Measurements from ENCODE around the gene CLK2.
"Not testable (repeated sequence)": the region's sequence is repeated elsewhere in the genome, so short reads cannot be mapped to it uniquely, and the experiment has no call there.

Gene CLK2

DNA sequence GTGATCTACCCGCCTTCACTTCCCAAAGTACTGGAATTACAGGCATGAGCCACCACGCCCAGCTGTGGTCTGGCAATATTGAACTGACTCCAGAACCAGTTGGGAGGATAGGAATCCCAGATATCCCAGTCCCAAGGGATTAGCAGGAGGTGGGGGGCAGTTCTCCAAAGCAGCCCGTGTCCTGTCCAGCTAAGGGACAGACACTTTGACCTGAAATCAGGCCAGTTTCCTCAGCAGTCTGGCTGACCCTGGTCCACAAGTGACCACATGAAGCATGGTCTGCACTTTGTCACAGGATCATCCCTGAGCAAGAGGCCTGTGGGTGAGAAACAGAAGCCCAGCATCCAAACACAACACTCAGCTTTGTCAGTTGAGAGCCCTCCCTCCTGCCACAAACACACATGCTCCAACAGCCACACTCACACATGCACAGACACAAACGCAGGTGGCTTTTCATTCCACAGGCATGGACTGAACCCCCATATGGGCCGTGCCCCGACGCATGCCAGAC, 32.6 kb upstream of the CLK2 start:
- peak overlapping the region; percentile 63 for H3K27ac Mint-ChIP-seq
- no peak overlapping the region for H3K4me3 Mint-ChIP-seq
- H3K4me1 Mint-ChIP-seq (ENCODE audit: low read depth), result peaks cover 22% of the 10 kb centered on the region
- peaks cover 11% of the 10 kb centered on the region for H3K36me3 Mint-ChIP-seq (ENCODE audit: low read depth)
- no peaks in the 10 kb centered on the region for H3K9me3 Mint-ChIP-seq
- H3K27me3 Mint-ChIP-seq (ENCODE audit: low read depth), result no peaks in the 10 kb centered on the region

DNA sequence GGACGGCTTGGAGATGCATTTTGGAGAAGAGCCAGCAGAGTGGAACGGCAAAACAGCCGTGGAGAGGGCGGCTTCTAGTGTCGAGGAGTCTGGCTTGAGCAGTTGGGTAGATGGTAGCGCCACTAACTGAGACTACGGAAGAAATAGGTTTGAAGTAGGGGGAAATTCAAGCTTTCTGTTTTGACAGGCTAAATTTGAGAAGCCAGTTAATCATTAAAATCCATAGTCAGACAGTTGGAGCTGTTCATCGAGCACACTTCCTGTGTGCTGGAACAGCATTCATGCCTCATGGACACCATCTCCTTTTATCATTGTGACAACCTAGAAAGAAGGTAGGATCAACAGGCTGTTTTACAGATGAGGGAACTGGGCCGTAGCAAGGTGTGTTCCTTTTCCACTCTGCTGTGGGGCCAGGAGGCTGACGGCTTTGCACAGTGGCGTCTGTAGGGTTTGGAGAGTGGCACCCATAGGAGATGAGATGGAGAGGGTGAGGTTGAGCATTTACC, 31.3 kb upstream of the CLK2 start:
- no peaks in the 10 kb centered on the region for H3K27me3 Mint-ChIP-seq (ENCODE audit: low read depth)
- no peak overlapping the region for H3K27ac Mint-ChIP-seq
- peaks cover 11% of the 10 kb centered on the region for H3K4me1 Mint-ChIP-seq (ENCODE audit: low read depth)
- H3K36me3 Mint-ChIP-seq (ENCODE audit: low read depth), result peaks cover 6% of the 10 kb centered on the region
- H3K9me3 Mint-ChIP-seq, result no peaks in the 10 kb centered on the region
- H3K4me3 Mint-ChIP-seq, result no peak overlapping the region

DNA sequence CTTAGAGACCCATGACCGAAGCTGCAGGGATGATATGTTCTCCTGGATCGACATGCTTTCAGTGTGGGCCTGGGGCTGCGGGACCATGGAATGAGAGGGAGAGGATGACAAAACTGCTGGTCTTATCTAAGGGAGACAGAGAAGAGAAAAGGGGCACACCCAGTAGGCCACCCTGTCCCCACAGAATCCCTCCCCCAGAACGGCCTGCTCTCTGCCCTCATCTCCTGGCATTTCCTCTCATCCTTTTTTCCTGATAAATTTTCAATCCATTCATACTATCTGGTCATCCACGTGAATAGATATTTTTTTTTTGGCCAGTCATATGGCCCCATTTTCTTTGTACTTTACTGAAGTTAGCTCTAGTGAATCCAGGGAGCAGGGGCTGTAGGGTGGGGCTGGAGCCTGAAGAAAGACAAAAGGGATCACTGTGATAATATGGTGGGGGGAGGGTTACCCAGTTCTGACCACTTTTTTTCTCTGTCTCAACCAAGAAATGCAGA, 28.1 kb upstream of the CLK2 start, which contains the start of gene PKLR:
Gene PKLR (minus strand): TSS at position 97 of the 500 bp plus-strand sequence. CDS start 43 bp downstream, at position 54.
- Mint-ChIP-seq H3K27me3 (ENCODE audit: low read depth) (peaks cover 20% of the 10 kb centered on the region), H3K9me3 (no peaks in the 10 kb centered on the region), H3K27ac (no peak within 1 kb of the TSS), H3K4me1 (ENCODE audit: low read depth) (peaks cover 8% of the 10 kb centered on the region), H3K36me3 (ENCODE audit: low read depth) (peaks cover 6% of the 10 kb centered on the region), H3K4me3 (no peak within 1 kb of the TSS)

DNA sequence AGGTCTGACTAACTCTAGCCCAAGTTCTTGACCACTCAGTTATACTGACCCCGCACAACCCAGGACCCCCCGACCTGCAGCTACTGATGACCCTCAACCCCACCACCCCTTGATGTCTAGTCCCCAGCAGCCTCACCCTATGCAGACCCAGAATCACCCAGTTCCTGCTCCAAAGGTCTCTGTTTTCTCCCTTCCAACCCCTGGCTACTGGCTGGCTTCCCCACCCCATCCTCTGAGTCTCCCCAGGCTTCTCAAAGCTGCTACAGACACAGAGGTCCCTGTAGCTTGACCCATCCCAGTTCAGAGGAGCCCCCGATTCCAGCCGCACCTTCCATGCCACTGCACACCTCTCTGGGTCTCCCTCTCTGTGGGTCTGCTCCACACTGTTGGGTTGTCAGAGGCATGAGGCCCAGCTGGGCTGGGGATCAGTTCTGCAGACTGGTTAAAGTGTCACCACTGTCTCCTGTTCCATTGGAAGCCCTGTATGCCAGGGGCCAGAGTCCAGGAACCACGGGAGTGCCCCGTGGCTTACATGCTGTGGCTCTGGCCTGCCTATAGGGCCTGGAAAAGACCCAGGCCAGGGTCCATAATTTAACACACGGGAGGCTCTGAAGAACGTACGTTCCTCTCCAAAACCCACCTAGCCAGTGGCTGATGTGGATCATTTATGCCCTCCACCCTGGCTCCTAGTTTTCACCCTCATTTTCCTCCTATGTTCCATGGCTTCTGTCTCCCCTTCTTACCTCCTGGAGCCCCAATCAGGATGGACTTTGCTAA, 27.4 kb upstream of the CLK2 start:
- peaks cover 7% of the 10 kb centered on the region for H3K36me3 Mint-ChIP-seq (ENCODE audit: low read depth)
- peaks cover 27% of the 10 kb centered on the region for H3K27me3 Mint-ChIP-seq (ENCODE audit: low read depth)
- no peaks in the 10 kb centered on the region for H3K9me3 Mint-ChIP-seq
- peaks cover 5% of the 10 kb centered on the region for H3K4me1 Mint-ChIP-seq (ENCODE audit: low read depth)
- no peak overlapping the region for H3K27ac Mint-ChIP-seq
- H3K4me3 Mint-ChIP-seq, result no peak overlapping the region

DNA sequence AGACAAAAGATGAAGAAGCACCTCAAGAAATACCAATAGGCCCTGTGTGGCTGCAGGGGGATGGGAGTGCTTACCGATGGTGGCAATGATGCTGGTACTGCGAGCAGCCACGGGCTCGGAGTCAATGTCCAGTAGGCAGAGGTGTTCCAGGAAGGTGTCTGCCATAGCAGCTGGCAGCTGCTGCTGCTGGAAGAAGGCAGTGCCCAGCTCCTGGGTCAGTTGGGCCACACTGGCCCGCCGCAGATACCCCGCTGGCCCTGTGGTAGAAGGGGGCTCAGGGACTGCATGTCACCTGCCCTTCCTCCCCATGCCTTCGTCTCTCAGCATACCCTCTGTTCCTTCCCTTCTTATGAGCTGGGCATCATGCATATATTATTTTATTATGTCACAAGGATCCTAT, 26.7 kb upstream of the CLK2 start:
- no peak overlapping the region for H3K4me3 Mint-ChIP-seq
- no peaks in the 10 kb centered on the region for H3K9me3 Mint-ChIP-seq
- H3K27ac Mint-ChIP-seq, result no peak overlapping the region
- peaks cover 30% of the 10 kb centered on the region for H3K27me3 Mint-ChIP-seq (ENCODE audit: low read depth)
- peaks cover 5% of the 10 kb centered on the region for H3K4me1 Mint-ChIP-seq (ENCODE audit: low read depth)
- peaks cover 8% of the 10 kb centered on the region for H3K36me3 Mint-ChIP-seq (ENCODE audit: low read depth)

DNA sequence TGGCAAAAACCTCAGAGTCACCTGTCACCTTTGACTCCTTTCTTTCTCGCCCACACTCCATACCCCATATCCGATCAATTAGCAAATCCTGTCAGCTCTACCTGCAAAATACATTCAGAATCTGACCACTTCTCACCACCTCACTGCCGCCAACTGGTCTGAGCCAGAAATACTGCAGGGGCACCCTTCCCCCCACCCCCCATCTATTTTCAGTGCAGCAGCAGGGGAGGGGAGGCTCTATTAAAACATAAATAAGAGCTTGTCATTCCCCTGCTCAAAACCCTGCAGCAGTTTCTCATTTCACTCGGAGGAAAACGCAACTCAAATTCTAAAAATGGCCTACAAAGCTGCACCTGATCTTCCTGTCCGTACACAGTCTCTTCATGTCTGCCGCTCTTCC, 24.1 kb upstream of the CLK2 start:
- H3K4me3 Mint-ChIP-seq, result no peak overlapping the region
- peaks cover 8% of the 10 kb centered on the region for H3K36me3 Mint-ChIP-seq (ENCODE audit: low read depth)
- H3K27me3 Mint-ChIP-seq (ENCODE audit: low read depth), result peaks cover 51% of the 10 kb centered on the region
- peaks cover 9% of the 10 kb centered on the region for H3K4me1 Mint-ChIP-seq (ENCODE audit: low read depth)
- no peak overlapping the region for H3K27ac Mint-ChIP-seq
- H3K9me3 Mint-ChIP-seq, result no peaks in the 10 kb centered on the region

DNA sequence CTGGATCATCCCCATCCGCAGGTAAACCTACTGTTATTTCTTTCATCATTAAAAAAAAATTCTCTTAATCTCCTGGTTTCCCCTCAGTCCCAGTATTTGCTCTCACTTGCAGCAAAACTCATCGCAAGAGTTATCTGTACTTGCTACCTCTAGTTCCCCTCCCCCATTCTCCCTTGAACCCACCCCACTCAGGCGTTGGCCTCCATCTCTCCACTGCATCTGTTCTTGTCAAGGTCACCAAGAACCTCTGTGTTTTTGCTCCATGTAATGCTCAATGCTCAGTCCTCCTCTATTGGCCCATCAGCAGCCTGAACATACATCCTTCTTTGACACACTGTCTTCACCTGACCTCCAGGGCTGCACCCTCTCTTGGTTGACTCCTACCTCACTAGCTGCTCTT, 23.4 kb upstream of the CLK2 start:
- H3K36me3 Mint-ChIP-seq (ENCODE audit: low read depth), result peaks cover 8% of the 10 kb centered on the region
- H3K4me3 Mint-ChIP-seq, result no peak overlapping the region
- H3K27me3 Mint-ChIP-seq (ENCODE audit: low read depth), result peaks cover 55% of the 10 kb centered on the region
- no peak overlapping the region for H3K27ac Mint-ChIP-seq
- H3K9me3 Mint-ChIP-seq, result no peaks in the 10 kb centered on the region
- peaks cover 9% of the 10 kb centered on the region for H3K4me1 Mint-ChIP-seq (ENCODE audit: low read depth)

DNA sequence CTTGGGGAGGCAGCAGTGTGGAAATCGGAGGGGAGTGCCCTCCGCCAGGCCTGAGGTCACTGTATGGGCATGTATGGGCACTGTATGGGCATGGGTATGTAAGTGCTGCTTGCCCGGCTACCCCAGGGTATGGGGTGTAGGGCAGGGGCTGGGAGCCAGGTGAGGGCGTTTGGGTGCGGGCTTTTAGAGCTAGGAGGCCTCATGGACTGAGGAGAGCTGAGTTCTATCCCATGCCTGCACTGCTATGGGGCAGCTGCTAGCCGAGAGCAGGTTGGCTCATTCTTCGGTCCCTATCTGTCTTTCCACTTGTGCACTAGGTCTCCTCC, 22.6 kb upstream of the CLK2 start:
- H3K27me3 Mint-ChIP-seq (ENCODE audit: low read depth), result peaks cover 59% of the 10 kb centered on the region

DNA sequence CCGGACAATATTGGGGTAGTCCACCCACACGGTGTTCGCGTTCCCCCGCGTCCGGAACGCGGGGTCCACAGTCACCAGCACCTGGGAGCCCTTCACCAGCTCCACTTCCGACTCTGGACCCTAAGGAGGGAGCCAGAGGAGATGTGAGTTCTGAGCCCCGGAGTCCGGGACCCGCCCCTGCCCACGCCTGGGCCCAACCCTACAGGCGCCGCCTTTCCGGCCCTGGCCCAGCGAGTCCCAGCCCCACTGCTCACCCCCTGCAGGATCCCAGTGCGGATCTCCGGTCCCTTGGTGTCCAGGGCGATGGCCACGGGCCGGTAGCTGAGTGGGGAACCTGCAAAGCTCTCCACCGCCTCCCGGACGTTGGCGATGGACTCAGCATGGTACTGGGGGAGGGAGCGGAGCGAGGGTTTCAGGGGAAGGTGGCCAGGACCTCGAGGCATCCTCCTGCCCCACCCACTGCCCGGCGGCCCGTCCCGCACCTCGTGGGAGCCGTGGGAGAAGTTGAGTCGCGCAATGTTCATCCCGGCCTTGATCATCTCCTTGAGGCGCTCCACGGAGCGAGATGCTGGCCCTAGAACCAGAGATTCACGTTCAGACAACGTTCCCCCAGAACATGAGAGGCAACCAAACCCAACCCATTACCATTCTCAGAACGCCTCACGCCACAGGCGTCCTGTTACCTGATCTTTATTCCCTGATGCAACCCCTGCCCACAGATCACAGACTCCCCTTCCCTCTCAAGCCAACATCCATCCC, 22.1 kb upstream of the CLK2 start:
- H3K9me3 Mint-ChIP-seq, result no peaks in the 10 kb centered on the region
- H3K4me1 Mint-ChIP-seq (ENCODE audit: low read depth), result peaks cover 9% of the 10 kb centered on the region
- H3K27ac Mint-ChIP-seq, result no peak overlapping the region
- H3K4me3 Mint-ChIP-seq, result no peak overlapping the region
- peaks cover 59% of the 10 kb centered on the region for H3K27me3 Mint-ChIP-seq (ENCODE audit: low read depth)
- peaks cover 8% of the 10 kb centered on the region for H3K36me3 Mint-ChIP-seq (ENCODE audit: low read depth)

More for the DNA sequence above, 22.6 kb upstream of the CLK2 start:
- H3K4me3 Mint-ChIP-seq, result no peak overlapping the region
- H3K4me1 Mint-ChIP-seq (ENCODE audit: low read depth), result peaks cover 9% of the 10 kb centered on the region
- H3K36me3 Mint-ChIP-seq (ENCODE audit: low read depth), result peaks cover 8% of the 10 kb centered on the region
- no peak overlapping the region for H3K27ac Mint-ChIP-seq
- H3K9me3 Mint-ChIP-seq, result no peaks in the 10 kb centered on the region

DNA sequence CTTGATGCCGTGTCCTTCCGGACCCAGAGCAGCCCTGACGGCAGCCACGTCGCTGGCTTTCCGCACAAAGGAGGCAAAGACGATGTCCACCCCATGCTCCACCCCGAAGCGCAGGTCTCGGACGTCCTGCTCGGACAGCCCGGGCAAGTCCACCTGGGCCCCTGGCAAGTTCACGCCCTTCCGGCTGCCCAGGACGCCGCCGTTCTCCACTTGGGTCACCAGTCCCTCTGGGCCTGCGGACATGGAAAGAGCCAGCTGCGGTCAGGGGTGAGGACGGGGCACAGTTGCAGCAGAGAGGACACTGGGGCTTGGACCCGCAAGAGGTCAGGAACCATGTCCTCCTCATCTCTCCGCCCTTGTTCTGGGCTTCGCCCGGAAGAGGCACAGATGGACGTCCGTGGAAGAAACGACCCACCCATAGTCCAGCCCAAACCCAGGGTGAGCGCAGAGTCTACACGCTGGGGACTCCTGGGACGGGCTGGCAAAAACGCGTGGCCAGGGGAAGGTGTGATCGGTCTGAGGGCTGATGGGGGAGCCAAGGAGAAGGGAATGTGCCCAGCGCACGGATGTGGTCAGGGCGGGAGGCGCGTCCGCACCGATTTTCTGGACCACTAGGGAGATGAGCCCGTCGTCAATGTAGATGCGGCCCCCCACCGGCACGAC, 21.3 kb upstream of the CLK2 start:
- H3K27me3 Mint-ChIP-seq (ENCODE audit: low read depth), result peaks cover 63% of the 10 kb centered on the region
- peak overlapping the region; percentile 42 for H3K4me3 Mint-ChIP-seq
- H3K9me3 Mint-ChIP-seq, result no peaks in the 10 kb centered on the region
- peaks cover 9% of the 10 kb centered on the region for H3K4me1 Mint-ChIP-seq (ENCODE audit: low read depth)
- peaks cover 8% of the 10 kb centered on the region for H3K36me3 Mint-ChIP-seq (ENCODE audit: low read depth)
- H3K27ac Mint-ChIP-seq, result no peak overlapping the region

DNA sequence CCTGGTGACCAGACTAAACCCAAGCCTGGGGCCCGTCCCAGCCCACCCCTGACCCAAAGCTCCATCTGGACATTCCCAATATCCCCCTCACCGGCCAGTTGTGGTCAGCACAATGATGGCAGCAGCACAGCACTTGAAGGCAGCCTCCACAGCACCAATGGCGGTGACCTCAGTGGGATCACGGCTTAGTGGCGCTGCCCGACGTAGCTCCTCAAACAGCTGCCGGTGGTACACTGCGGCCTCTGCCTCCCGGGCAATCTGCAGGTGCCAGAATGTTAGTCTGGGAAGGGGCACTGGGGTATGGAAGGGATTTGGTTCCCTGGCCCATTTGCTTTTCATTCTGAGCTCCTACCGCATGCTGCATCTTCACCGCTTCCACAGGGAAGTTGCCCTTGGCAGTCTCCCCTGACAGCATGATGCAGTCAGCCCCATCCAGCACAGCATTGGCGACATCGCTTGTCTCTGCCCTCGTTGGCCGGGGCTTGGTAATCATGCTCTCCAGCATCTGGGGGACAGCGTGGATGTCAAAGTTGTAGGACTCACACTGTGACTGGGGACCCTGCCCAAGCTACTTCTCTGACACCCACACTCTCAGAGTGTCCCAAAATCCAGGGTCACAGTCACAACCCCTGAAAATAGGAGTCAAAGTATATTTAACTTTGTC, 19.9 kb upstream of the CLK2 start:
- H3K4me3 Mint-ChIP-seq, result no peak overlapping the region
- peaks cover 60% of the 10 kb centered on the region for H3K27me3 Mint-ChIP-seq (ENCODE audit: low read depth)
- peaks cover 7% of the 10 kb centered on the region for H3K4me1 Mint-ChIP-seq (ENCODE audit: low read depth)
- no peak overlapping the region for H3K27ac Mint-ChIP-seq
- no peaks in the 10 kb centered on the region for H3K9me3 Mint-ChIP-seq
- peaks cover 8% of the 10 kb centered on the region for H3K36me3 Mint-ChIP-seq (ENCODE audit: low read depth)

DNA sequence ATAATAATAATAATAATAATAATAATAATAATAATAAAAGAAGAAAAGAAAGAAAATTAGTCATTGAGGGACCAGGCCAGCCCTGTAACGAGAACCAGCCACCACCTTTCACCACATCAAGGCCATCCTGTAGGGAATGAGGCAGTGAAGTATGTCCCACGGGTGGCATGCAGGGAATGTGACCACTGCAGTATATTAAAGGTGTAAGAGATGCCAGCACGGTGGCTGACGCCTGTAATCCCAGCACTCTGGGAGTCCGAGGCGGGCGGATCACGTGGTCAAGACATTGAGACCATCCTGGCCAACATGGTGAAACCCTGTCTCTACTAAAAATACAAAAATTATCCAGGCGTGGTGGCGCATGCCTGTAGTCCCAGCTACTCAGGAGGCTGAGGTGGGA, 17.7 kb upstream of the CLK2 start:
- not testable (repeated sequence) for H3K36me3 Mint-ChIP-seq (ENCODE audit: low read depth); H3K27ac Mint-ChIP-seq

DNA sequence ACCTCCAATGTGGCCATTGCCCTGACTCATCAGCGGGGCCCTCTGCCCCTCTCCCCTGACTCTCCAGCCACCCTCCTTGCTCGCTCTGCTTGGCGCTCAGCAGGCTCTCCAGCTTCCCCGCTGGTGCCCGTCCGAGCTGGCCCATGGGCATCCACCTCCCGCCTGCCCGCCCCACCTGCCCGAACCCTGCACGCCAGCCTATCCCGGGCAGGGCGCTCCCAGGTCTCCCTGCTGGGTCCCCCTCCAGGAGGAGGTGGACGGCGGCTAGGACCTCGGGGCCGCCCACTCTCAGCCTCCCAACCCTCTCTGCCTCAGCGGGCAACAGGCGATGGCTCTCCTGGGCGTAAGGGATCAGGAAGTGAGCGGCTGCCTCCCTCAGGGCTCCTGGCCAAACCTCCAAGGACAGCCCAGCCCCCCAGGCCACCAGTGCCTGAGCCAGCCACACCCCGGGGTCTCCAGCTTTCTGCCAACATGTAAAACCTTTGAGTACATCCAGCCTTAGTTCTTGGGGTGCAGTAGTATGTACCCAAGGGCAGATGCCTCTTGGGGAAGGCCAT, 14.8 kb upstream of the CLK2 start:
- Mint-ChIP-seq H3K27ac (no peak overlapping the region), H3K4me3 (no peak overlapping the region), H3K4me1 (ENCODE audit: low read depth) (no peaks in the 10 kb centered on the region), H3K36me3 (ENCODE audit: low read depth) (no peaks in the 10 kb centered on the region), H3K27me3 (ENCODE audit: low read depth) (peaks cover 14% of the 10 kb centered on the region), H3K9me3 (no peaks in the 10 kb centered on the region)

More for the DNA sequence above, 17.7 kb upstream of the CLK2 start:
- not testable (repeated sequence) for H3K9me3 Mint-ChIP-seq; H3K4me1 Mint-ChIP-seq (ENCODE audit: low read depth); H3K4me3 Mint-ChIP-seq
- peaks cover 39% of the 10 kb centered on the region for H3K27me3 Mint-ChIP-seq (ENCODE audit: low read depth)

DNA sequence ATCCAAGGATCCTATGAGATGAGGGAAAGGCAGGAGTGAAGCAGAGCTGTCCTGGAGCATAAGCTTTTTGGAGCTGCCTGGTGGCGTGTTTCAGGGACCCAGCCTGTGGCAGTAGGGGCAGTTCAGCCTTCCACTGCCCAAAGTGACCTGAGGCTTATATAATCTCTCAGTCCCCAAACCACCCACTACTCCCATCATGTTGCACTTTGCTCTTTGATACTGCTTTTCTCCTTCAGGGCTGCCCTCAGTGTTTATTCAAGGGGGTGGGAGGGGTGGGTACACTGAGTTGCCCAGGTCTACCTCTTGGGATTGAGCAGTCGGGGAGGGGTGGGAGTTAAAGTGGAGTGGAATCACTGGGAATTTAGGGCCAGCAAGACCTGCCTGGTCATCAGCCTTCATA, 13.2 kb upstream of the CLK2 start:
- no peaks in the 10 kb centered on the region for H3K36me3 Mint-ChIP-seq (ENCODE audit: low read depth)

More for the DNA sequence above, 13.2 kb upstream of the CLK2 start:
- Mint-ChIP-seq H3K4me3 (no peak overlapping the region), H3K4me1 (ENCODE audit: low read depth) (no peaks in the 10 kb centered on the region), H3K9me3 (no peaks in the 10 kb centered on the region), H3K27ac (no peak overlapping the region), H3K27me3 (ENCODE audit: low read depth) (peaks cover 7% of the 10 kb centered on the region)
